NOMO-1 treated with dmso at 0.1 percent for 144 hours (cell line): ENCODE measurements around the gene CEACAM19.
"Not testable (repeated sequence)": the region's sequence is repeated elsewhere in the genome, so short reads cannot be mapped to it uniquely, and the experiment has no call there.

Experiments
- DNase-seq: peaks from one replicate; lab custom pipeline; 2025; ENCODE audit not compliant: unreplicated experiment; lab: John Stamatoyannopoulos, UW

Gene CEACAM19

GRCh38 chr19:44700547-44700946 is 29.3 kb downstream of the CEACAM19 start:
- DNase-seq: no peak

DNA sequence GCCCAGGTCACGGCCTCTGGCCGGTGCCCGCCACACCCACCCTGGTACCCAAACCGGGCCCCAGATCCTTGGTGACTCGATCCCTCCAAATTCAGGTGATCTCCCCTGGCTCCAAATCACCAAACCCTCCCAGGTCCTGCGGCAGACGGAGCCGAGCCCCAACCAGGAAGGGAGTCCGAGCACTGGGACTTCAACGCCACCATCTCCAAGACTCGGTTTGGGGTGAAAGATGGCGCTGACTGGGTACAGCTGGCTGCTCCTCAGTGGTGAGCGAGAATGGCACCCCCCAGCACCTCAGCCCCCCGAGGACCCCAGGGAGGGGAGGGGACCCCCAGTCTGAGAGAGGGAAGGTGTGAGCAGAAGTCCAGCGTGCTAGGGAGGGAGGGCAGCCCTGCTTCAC is 29.9 kb downstream of the CEACAM19 start:
- no peak for DNase-seq

GRCh38 chr19:44702551-44703176 is 31.4 kb downstream of the CEACAM19 start:
- DNase-seq: no peak

DNA sequence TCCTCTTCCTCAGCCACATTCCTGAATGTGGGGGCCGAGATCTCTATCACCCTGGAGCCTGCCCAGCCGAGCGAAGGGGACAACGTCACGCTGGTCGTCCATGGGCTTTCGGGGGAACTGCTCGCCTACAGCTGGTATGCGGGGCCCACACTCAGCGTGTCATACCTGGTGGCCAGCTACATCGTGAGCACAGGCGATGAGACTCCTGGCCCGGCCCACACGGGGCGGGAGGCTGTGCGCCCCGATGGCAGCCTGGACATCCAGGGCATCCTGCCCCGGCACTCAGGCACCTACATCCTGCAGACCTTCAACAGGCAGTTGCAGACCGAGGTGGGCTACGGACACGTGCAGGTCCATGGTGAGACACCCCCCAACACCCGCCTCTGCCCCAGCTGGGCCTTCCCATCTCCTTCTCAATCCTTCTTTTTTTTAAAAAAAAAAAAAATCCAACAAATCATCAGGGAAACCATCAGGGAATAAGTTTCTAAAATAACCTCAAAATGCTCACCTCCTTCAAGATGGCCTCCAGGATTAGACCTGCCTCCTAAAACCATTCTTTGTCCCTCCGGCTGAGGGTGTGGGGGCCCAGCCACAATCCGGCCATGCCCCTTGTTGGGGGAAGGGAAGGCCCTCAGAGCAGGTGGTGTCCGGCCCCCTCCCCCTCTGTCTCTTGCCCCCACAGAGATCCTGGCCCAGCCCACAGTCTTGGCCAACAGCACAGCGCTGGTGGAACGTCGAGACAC is 32.2 kb downstream of the CEACAM19 start:
- DNase-seq: no peak

- no peak for DNase-seq
These were observed 33.7 kb downstream of the CEACAM19 start for GRCh38 chr19:44704982-44705381.

- no peak for DNase-seq
These were observed 34.3 kb downstream of the CEACAM19 start for GRCh38 chr19:44705502-44706010.

DNA sequence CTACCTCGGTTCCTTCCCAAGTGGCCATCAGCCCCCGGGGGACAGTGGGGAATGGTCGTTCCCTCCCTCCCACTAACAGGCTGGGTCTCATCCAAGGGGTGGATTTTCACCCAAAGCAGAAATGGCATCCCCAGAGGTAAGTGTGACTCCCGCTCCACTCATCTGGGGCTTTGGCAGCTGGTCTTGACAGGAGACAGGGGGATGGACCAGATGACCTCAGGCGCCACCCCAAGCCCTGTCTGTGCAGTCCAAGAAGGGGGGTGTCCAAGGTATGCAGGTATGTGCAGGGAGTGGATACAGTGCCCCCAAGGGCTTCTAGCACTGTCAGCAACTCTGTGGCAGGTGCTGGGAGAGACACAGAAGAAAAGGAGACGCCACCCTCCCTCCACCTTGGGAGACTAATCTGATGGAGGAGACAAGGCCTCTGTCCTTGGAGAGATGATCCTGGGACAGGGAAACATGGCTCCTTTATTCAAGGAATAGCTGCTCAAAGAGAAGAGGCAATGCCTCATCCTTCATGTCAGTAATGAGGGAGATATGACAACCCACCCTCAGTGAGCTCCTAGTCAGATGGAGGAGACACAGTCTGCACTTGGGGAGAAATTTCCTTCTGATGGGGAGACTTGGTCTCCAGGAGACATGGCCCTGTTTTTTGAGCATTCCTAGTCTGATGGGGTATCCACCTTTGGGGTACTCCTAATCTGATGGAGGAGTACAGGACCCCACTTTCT is 35.4 kb downstream of the CEACAM19 start:
- no peak for DNase-seq

DNA sequence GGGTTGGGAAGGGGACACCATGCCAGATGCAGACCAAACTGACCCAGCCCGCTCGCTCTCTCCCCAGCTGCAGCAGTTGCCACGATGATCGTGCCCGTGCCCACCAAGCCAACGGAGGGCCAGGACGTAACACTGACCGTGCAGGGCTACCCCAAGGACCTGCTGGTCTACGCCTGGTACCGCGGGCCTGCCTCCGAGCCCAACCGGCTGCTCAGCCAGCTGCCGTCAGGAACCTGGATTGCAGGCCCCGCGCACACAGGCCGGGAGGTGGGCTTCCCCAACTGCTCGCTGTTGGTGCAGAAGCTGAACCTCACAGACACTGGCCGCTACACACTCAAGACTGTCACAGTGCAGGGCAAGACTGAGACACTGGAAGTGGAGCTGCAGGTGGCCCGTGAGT is 36.5 kb downstream of the CEACAM19 start:
- DNase-seq: no peak

DNA sequence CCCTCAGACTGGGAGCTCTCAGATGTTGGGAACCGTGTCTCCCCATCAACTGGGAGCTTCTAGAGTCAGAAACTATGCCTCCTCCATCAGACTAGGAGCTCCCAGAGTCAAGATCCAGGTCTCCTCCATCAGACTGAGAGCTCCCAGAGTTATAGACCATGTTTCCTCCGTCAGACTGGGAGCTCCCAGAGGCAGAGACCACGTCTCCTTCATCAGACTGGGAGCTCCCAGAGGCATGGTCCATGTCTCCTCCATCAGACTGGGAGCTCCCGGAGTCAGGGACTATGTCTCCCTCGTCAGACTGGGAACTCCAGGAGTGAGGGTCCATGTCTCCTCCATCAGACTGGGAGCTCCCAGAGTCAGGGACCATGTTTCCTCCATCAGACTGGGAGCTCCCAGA is 37.7 kb downstream of the CEACAM19 start:
- DNase-seq: no peak

- not testable (repeated sequence) for DNase-seq
These were observed 38.4 kb downstream of the CEACAM19 start for GRCh38 chr19:44709434-44710266.

DNA sequence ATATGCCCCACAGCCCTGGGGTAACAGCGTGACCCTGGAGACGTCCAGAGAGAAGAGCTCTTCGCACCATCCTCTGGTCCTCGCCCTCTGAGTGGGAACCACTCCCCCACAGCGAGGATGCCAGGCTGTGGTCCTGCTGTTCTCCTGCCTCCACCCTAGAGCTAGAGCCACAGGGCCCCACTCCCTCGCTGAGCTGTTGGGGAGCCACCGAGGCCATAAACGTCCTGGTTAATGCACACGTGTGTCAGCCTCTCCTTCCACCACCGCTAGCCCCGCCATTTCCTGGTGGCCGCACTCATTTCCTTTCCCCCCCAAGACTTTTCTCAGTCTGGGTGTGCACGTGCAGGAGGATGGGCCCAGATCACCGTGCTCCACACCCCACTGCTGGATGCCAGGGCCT is 39.2 kb downstream of the CEACAM19 start:
- DNase-seq: no peak

- no peak for DNase-seq
These were observed 41.7 kb downstream of the CEACAM19 start for GRCh38 chr19:44712864-44713515.

DNA sequence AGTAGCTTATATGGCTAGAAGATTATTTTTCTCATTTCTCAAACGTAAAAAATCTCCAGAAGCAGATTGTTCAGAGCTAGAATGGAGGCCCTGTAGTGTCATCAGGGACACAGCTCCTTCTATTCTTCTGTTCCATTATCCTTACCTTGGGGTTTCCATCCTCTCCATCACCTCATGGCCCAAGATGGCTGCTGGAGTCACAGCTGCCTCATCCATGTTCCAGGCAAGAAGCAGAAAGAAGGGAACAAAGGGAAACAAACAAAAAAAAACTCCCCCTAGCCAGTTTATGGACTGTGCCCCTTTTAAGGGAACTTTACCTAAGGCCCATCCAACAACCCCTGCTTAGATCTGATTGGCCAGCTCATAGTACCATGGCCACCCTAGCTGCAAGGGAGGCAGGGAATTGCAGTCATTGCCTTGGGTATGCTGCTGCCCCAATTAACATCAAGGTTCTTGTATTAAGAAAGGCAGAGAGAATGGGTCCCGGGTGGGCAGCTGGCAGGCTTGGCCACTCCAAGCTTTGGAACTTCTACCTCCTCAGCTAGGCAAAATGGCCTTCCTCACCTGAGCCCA is 43.4 kb downstream of the CEACAM19 start:
- DNase-seq: no peak

DNA sequence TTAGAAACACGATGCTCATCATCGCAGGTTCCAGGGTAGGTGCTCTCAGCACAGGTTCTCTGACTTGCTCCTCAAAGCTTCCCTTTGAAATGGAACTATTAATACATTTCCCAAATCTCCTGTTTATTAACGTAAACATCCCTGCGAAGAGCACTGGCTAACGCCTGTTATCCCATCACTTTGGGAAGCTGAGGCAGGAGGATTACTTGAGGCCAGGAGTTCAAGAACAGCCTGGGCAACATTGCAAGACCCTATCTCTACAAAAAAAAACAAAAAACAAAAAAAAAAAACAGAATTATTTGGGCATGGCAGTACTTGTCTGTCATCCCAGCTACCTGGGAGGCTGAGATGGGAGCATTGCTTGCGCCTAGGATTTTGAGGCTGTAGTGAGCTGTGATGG is 46.3 kb downstream of the CEACAM19 start:
- DNase-seq: no peak

- DNase-seq: no peak
These were observed 47.4 kb downstream of the CEACAM19 start for GRCh38 chr19:44718441-44719261.

DNA sequence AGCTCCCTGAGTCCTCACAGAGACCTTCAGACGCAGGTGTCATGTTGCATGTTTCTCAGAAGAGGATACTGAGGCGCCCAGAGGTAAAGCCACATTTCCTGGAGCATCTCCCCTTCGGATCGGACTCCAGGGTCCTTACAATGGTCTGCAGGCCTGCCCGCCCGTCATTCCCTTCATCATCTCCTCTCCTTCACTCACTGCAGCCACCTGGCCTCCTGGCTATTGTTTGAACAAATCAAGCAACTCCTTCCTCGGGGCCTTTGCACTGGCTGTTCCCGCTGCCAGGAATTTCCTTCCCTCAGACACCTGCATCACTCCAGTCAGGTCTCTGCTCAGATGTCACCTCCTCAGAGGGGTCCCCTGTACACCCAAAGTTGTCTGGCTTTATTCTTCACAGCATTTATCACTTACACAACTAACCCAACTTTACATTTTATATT is 48.0 kb downstream of the CEACAM19 start:
- no peak for DNase-seq

DNA sequence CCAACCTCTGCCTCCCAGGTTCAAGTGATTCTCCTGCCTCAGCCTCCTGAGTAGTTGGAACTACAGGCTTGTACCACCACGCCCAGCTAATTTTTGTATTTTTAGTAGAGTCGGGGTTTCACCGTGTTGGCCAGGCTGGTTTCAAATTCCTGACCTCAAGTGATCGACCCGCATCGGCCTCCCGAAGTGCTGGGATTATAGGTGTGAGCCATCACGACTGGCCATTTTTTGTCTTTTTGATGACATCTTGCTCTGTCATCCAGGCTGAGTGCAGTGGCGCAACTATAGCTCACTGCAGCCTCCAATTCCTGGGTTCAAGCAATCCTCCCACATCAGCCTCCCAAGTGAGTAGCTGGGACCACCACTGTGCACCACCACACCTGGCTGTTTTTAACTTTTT is 49.1 kb downstream of the CEACAM19 start:
- not testable (repeated sequence) for DNase-seq

DNA sequence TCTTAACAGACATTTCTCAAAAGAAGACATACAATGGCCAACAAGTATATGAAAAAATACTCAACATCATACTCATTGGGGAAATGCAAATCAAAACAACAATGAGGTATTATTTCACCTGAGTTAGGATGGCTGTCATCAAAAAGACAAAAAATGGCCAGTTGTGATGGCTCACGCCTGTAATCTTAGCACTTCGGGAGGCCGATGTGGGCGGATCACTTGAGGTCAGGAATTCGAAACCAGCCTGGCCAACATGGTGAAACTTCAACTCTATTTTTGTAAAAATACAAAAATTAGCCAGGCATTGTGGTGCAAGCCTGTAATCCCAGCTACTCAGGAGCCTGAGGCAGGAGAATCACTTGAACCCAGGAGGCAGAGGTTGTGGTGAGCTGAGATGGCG is 49.7 kb downstream of the CEACAM19 start:
- DNase-seq: no peak

DNA sequence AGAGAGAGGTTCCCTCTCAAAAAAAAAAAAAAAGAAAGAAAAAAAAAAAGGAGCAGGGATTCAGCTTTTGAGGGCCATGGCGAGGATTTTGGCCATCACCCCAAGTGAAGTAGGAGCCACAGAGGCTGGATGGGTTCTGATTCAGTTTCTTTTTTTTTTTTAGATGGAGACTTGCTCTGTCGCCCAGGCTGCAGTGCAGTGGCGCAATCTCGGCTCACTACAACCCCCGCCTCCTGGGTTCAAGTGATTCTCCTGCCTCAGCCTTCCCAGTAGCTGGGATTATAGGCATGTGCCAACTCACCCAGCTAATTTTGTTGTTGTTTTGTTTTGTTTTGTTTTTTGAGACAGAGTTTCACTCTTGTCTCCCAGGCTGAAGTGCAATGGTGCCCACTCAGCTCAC is 50.1 kb downstream of the CEACAM19 start:
- not testable (repeated sequence) for DNase-seq
